ENCODE measurements around the gene B4GALT2. TPM values are rescaled to one million over a fixed set of nuclear protein-coding genes. Genes with fewer than 3 reads are reported as not detected.

The B4GALT2 gene
- total and polyA plus RNA-seq, 2 donors (not counting 1 experiment from before 2014, with no cell fraction given) = 4.6 to 6.5 TPM

GRCh38 chr1:43957407-43958040 is 21.5 kb upstream of the B4GALT2 start:
- POLR2A ChIA-PET = no interaction called here
- CTCF ChIA-PET = no interaction called here
- Mint-ChIP-seq H3K27me3 (no peaks in the 10 kb centered on the region), H3K4me1 (no peaks in the 10 kb centered on the region), H3K27ac (no peak overlapping the region), H3K4me3 (no peak overlapping the region), H3K9me3 (ENCODE audit: insufficient read depth) (no peaks in the 10 kb centered on the region)
- H3K27ac ChIP-seq (ENCODE audit: low read length in 2 of 2) = no peak overlapping the region
- whole genome bisulfite sequencing (ENCODE audit: insufficient coverage) = 96% methylated on average over 7 of the region's 7 CpGs
- DNase-seq = no peak
- no peak overlapping the region for H2AFZ ChIP-seq (ENCODE audit: insufficient read depth, low read depth, low read length, poor library complexity, severe bottlenecking)
- H3K79me2 ChIP-seq (ENCODE audit: control insufficient read depth, insufficient read depth, low read length) = peaks cover 18% of the 10 kb centered on the region
- H3K9ac ChIP-seq (ENCODE audit: low read length) = no peak overlapping the region
- H3K36me3 ChIP-seq (replicated peaks in 1 of 2; ENCODE audit: control extremely low read depth in 1 of 2, control insufficient read depth in 1 of 2, extremely low read depth in 1 of 2, insufficient read depth in 2 of 2, low read length in 1 of 2) = peaks cover 0 to 23% of the 10 kb centered on the region in 2 experiments
- H3K9me3 ChIP-seq (ENCODE audit: control extremely low read depth in 1 of 3, control insufficient read depth in 2 of 3, insufficient read depth in 1 of 3, low read length in 2 of 3) = no peaks in the 10 kb centered on the region
- no peak for ATAC-seq (ENCODE audit: low read depth)
- no peaks in the 10 kb centered on the region for H3K27me3 ChIP-seq (replicated peaks in 1 of 4; ENCODE audit: control extremely low read depth in 1 of 4, control insufficient read depth in 3 of 4, insufficient read depth in 4 of 4, low read length in 3 of 4)
- no peaks in the 10 kb centered on the region for H4K20me1 ChIP-seq (ENCODE audit: control insufficient read depth, insufficient read depth, low read length, poor library complexity, severe bottlenecking)
- H3K4me1 ChIP-seq (ENCODE audit: control insufficient read depth in 2 of 2, insufficient read depth in 2 of 2, low read length in 2 of 2) = no peaks in the 10 kb centered on the region
- TF ChIP-seq, protein P1, sequence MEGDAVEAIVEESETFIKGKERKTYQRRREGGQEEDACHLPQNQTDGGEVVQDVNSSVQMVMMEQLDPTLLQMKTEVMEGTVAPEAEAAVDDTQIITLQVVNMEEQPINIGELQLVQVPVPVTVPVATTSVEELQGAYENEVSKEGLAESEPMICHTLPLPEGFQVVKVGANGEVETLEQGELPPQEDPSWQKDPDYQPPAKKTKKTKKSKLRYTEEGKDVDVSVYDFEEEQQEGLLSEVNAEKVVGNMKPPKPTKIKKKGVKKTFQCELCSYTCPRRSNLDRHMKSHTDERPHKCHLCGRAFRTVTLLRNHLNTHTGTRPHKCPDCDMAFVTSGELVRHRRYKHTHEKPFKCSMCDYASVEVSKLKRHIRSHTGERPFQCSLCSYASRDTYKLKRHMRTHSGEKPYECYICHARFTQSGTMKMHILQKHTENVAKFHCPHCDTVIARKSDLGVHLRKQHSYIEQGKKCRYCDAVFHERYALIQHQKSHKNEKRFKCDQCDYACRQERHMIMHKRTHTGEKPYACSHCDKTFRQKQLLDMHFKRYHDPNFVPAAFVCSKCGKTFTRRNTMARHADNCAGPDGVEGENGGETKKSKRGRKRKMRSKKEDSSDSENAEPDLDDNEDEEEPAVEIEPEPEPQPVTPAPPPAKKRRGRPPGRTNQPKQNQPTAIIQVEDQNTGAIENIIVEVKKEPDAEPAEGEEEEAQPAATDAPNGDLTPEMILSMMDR (IDR thresholded peaks at IDR 0.05) = no peak
- TF ChIP-seq EZH2 (IDR thresholded peaks at IDR 0.05; ENCODE audit: borderline replicate concordance, insufficient read depth, low read depth, low read length, poor library complexity, severe bottlenecking) = no peak
- no peak overlapping the region for H3K4me2 ChIP-seq (replicated peaks; ENCODE audit: low read depth, low read length, poor library complexity, severe bottlenecking)
- no peak overlapping the region for H3K4me3 ChIP-seq (ENCODE audit: control extremely low read depth in 1 of 5, extremely low read depth in 1 of 5, insufficient read depth in 1 of 5, low read depth in 2 of 5, low read length in 4 of 5)
- intact Hi-C loops (cut with micrococcal nuclease) = no loop called here

DNA sequence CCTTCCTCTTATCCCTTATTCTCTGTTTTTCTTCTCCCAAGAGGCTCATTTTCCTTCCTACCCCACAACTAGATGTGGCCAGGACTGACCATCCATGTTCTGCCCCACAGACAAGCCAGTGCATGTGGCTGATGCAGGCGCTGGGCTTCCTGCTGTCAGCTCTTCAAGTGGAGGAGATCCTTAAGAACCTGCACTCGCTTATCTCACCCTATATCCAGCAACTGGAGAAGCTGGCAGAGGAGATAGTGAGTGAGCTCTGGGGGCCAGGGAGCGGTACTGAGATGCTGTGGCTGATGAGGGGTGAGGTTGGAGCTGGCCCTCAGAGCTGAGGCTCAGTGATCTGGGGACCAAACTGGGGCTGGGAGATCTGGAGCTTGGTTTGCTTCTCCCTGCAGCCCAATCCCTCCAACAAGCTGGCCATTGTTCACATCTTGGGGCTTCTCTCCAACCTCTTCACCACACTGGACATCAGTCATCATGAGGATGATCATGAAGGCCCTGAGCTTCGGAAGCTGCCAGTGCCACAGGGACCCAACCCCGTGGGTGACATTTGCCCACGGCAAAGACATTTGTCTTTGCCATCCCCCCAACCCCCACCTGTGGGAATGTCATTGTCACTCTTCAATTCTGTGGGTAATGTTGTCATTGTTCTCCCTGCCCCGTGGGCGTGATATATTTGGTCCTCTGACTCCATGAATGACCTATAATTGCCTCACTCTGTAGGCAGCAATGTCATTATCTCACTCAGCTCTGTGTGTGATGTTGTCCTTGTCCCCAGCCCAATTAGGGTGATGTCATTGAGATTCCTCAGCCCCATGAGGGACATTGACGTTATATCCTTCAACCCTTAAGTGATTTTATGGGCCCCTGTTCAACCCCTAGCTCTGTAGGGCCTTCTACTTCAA is 20.4 kb upstream of the B4GALT2 start:
- no peaks in the 10 kb centered on the region for H3K27me3 Mint-ChIP-seq
- no peak overlapping the region for H3K27ac Mint-ChIP-seq
- ChIA-PET POLR2A (no interaction called here), CTCF (no interaction called here)
- H3K9me3 Mint-ChIP-seq (ENCODE audit: insufficient read depth) = no peaks in the 10 kb centered on the region
- Histone ChIP-seq H3K27ac (ENCODE audit: low read length in 2 of 2) (no peak overlapping the region), H4K20me1 (ENCODE audit: control insufficient read depth, insufficient read depth, low read length, poor library complexity, severe bottlenecking) (no peaks in the 10 kb centered on the region), H3K4me3 (ENCODE audit: control extremely low read depth in 1 of 5, extremely low read depth in 1 of 5, insufficient read depth in 1 of 5, low read depth in 2 of 5, low read length in 4 of 5) (no peak overlapping the region), H3K27me3 (replicated peaks in 1 of 4; ENCODE audit: control extremely low read depth in 1 of 4, control insufficient read depth in 3 of 4, insufficient read depth in 4 of 4, low read length in 3 of 4) (no peaks in the 10 kb centered on the region), H3K9me3 (ENCODE audit: control extremely low read depth in 1 of 3, control insufficient read depth in 2 of 3, insufficient read depth in 1 of 3, low read length in 2 of 3) (no peaks in the 10 kb centered on the region), H2AFZ (ENCODE audit: insufficient read depth, low read depth, low read length, poor library complexity, severe bottlenecking) (no peak overlapping the region), H3K79me2 (ENCODE audit: control insufficient read depth, insufficient read depth, low read length) (peaks cover 8% of the 10 kb centered on the region), H3K36me3 (replicated peaks in 1 of 2; ENCODE audit: control extremely low read depth in 1 of 2, control insufficient read depth in 1 of 2, extremely low read depth in 1 of 2, insufficient read depth in 2 of 2, low read length in 1 of 2) (peaks cover 0 to 23% of the 10 kb centered on the region in 2 experiments), H3K4me2 (replicated peaks; ENCODE audit: low read depth, low read length, poor library complexity, severe bottlenecking) (no peak overlapping the region), H3K9ac (ENCODE audit: low read length) (no peak overlapping the region), H3K4me1 (ENCODE audit: control insufficient read depth in 2 of 2, insufficient read depth in 2 of 2, low read length in 2 of 2) (no peaks in the 10 kb centered on the region)
- intact Hi-C loops (cut with micrococcal nuclease) = no loop called here
- TF ChIP-seq, protein P1 (IDR thresholded peaks at IDR 0.05) = no peak
- WGBS (ENCODE audit: insufficient coverage) = 97% methylated on average over 5 of the region's 9 CpGs
- no peaks in the 10 kb centered on the region for H3K4me1 Mint-ChIP-seq
- H3K4me3 Mint-ChIP-seq = no peak overlapping the region
- DNase-seq (no peak), ATAC-seq (ENCODE audit: low read depth) (no peak)
